GM03348 (cell line): ENCODE results near the gene HAUS6.
"Not testable (repeated sequence)": the region's sequence is repeated elsewhere in the genome, so short reads cannot be mapped to it uniquely, and the experiment has no call there.

Experiments
- DNase-seq: peaks from one replicate; pipeline ENCODE4 v3.0.0; 2012; ENCODE audit warnings: low spot score

The HAUS6 gene, protein sequence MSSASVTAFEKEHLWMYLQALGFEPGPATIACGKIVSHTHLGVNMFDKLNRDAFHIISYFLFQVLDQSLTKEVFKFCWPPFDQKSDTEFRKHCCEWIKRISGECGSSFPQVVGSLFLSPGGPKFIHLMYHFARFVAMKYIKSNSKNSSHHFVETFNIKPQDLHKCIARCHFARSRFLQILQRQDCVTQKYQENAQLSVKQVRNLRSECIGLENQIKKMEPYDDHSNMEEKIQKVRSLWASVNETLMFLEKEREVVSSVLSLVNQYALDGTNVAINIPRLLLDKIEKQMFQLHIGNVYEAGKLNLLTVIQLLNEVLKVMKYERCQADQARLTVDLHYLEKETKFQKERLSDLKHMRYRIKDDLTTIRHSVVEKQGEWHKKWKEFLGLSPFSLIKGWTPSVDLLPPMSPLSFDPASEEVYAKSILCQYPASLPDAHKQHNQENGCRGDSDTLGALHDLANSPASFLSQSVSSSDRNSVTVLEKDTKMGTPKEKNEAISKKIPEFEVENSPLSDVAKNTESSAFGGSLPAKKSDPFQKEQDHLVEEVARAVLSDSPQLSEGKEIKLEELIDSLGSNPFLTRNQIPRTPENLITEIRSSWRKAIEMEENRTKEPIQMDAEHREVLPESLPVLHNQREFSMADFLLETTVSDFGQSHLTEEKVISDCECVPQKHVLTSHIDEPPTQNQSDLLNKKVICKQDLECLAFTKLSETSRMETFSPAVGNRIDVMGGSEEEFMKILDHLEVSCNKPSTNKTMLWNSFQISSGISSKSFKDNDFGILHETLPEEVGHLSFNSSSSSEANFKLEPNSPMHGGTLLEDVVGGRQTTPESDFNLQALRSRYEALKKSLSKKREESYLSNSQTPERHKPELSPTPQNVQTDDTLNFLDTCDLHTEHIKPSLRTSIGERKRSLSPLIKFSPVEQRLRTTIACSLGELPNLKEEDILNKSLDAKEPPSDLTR

GRCh38 chr9:19102631-19103345 lies at the start of gene HAUS6:
TSS of gene HAUS6 (minus strand) at chr9:19102904. CDS start at chr9:19102651, 253 bp downstream.
- DNase-seq, result peak; percentile 97

- DNase-seq, result not testable (repeated sequence)
Observed at GRCh38 chr9:19152160-19152498, 49.4 kb upstream of the HAUS6 start.

- no peak for DNase-seq
Observed at GRCh38 chr9:19151425-19152159, 48.9 kb upstream of the HAUS6 start.

DNA sequence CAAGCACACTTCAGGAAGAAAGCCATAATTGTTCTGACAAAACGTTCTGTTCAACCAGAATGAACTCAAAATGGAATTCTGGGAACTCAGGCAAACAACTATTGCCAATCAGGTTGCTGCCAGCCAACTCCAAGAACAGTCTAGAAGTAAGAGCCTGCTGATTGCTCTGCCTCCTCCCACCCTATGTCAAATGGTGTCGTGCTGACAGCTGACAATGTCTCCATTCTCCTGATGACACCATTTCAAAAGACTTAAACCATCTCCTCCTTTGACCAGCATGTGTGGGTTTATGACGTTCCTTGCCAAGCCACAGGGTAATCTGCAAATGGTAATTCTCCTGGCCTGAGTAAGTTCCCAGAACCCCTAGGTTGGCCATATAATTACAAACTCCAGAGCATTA lies 46.5 kb upstream of the HAUS6 start:
- no peak for DNase-seq

- no peak for DNase-seq
Observed at GRCh38 chr9:19148187-19148586, 45.5 kb upstream of the HAUS6 start.

GRCh38 chr9:19146441-19147024 lies 43.8 kb upstream of the HAUS6 start:
- no peak for DNase-seq

- no peak for DNase-seq
Observed at GRCh38 chr9:19145881-19146280, 43.2 kb upstream of the HAUS6 start.

DNA sequence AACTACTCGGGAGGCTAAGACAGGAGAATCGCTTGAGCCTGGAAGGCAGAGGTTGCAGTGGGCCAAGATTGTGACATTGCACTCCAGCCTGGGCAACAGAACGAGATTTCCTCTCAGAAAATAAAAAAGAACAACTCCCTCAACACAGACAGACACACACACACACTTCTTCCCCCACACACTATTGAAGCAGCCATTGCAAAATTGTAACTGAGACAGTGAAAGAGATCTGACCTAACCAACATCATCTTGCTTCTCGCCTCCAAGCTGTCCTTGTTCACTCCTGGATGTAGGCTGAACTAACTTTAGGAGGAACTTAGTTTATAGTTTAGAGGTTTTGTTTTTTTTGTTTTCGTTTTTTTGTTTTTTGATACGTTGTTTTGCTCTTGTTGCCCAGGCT lies 37.6 kb upstream of the HAUS6 start:
- DNase-seq, result no peak

DNA sequence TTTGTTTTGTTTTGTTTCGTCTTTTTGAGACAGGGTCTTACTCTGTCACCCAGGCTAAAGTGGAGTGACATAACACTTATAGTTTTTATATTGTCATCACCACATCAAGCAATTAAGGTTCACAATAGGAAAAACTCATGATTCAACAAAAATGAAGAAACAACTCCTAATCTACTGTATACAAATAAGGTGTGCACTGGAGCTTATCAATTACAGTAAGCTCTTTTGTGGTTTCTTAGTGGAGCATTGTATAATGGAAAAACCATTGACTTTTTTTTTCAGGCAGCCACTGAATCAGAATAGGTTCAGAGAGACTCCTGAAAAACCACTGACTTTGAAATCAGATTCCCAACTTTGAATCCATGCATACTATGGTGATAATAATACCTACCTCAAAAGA lies 35.4 kb upstream of the HAUS6 start:
- DNase-seq, result no peak

DNA sequence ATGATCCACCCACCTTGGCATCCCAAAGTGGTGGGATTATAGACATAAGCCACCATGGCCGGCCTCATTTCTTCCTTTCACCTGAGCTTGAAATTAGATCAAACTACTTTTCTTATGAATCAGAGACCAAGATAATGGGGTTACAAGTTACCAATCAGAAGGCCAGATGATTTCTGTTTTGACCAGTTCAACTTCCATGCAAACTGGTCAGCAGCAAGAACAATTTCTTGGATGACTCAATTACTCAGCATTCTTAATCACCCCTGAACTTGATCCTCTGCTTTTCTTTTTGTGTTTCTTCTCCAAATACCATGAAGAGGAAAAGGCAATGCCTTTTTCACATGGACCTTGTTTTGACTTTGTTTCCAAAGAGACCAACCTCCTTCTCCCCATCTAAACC lies 34.6 kb upstream of the HAUS6 start:
- peak; percentile 55 for DNase-seq

DNA sequence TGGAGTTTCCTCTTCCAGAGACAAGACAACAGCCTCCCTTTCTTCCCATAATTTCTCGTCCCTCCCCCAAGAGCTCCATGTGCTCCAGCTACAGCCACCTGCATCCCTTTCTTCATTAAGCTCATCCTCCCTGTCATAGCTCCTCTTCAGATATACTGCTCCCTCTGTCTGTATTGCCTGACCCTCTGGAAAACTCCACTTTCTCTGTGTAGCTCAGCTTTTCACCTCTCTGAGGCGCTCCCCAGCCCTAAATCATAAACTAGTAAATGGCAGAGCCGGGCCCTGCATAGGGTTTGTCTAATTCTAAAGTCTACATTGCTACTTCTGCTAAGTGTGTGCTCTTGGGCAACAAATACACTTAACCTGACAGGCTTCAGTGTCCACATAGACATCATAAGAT lies 33.4 kb upstream of the HAUS6 start:
- no peak for DNase-seq

GRCh38 chr9:19133549-19134345 lies 31.0 kb upstream of the HAUS6 start:
- DNase-seq, result no peak

- DNase-seq, result no peak
Observed at GRCh38 chr9:19130436-19130835, 27.7 kb upstream of the HAUS6 start.

- DNase-seq, result no peak
Observed at GRCh38 chr9:19127871-19128500, 25.3 kb upstream of the HAUS6 start.

DNA sequence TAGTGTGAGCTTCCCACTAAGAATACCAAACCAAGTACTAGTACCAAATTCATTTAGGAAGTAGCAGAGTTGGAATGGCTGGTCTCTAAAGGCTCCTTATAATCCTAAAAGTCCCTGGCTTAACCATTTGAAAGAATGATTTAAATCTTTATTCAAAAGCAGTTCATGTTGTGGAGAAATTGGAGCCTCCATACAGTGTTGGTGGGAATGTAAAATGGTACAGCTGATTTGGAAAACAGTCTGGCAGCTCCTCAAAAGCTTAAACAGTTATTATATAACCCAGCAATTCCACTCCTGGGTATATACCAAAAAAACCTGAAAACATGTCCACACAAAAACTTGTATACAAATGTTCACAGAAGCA lies 21.7 kb upstream of the HAUS6 start:
- no peak for DNase-seq

GRCh38 chr9:19122490-19123042 lies 19.9 kb upstream of the HAUS6 start:
- no peak for DNase-seq

DNA sequence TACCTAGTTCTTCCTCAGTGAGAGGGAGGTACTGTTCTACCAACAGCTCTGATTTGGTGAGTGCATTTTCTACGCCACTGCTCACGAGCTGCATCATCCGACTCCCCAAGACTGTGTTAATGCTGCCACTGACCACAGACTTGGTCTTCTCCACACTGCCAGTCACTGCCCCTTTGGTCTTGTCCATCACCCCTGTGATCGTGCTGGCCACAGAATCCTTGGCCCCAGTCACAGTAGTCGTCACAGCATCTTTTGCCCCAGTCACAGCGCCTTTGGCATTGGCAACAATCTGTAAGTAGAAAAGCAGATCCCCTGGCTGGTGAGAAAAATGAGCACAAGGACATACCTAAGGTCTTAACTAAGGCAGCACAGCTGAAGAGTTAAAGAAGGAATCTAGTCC lies 18.2 kb upstream of the HAUS6 start:
- DNase-seq, result no peak

DNA sequence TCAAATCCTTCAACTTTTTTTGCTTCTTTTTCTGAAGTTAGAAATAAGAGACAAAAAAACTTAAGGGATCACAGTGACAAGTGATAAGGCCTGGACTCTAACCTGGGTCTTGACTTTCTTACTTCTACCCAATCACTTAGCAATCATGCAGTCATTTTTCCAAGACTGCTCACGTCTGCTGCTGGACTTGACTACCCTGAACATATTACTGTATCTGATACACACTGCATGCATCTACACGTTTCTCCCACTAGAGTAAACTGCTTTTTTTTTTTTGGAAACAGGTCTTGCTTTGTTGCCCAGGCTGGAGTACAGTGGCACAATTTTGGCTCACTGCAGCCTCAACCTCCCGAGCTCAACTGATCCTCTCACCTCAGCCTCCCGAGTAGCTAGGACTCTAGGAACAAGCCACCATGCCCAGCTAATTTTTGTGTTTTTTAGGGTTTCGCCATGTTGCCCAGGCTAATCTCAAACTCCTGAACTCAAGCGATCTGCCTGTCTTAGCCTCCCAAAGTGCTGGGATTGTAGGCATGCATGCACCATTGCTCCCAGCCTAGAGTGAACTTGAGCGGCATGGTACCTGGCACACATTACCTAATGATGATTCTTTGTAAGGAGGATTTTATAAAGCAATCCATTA lies 17.2 kb upstream of the HAUS6 start:
- DNase-seq, result no peak

DNA sequence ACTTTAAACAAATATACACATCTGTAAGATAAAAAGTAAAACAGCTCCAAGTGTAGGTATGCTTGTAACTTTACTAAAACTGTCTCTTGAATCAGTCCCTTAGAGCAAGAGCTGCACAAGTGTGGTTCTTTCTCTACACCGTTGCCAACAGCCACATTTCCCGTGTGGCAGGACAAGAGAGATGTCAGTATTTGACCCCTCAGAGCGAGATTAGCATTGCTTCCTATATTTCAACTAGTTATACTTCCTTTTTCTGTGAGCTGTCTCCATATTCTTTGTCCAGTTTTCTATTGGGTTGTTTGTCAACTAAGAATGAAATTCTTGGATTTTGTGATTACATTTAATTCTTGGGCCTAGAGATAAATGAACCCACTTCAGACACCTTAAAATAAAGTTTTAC lies 16.5 kb upstream of the HAUS6 start:
- no peak for DNase-seq
